Brain microvascular endothelial cell (primary cell): ENCODE data around the gene SQOR.

ENCODE experiments used
- DNase-seq: peaks from one replicate; pipeline ENCODE4 v3.0.0-alpha.2; 2020
- H3K27ac ChIP-seq: fragments of 250-450 bp; sonication (Bioruptor Pico); 2 replicates; pipeline ENCODE4 v1.5.1; 2020; ENCODE audit warnings: mild to moderate bottlenecking, moderate library complexity
- H3K27me3 ChIP-seq: fragments of 250-450 bp; sonication (Bioruptor Pico); replicated peaks from 2 replicates; pipeline ENCODE4 v1.5.1; 2020; ENCODE audit warnings: mild to moderate bottlenecking
- H3K36me3 ChIP-seq: fragments of 250-450 bp; sonication (Bioruptor Pico); replicated peaks from 2 replicates; pipeline ENCODE4 v1.5.1; 2020; ENCODE audit warnings: mild to moderate bottlenecking
- H3K4me3 ChIP-seq: 2 replicates; pipeline ENCODE4 v1.5.1; 2011; ENCODE audit warnings: low read depth, mild to moderate bottlenecking, control low read depth, low read length, moderate library complexity
- in situ Hi-C: cut with HindIII; loops from 2 replicates; pipeline ENCODE4 v1.10.0; 2017; ENCODE audit warnings: low sequenced_read_pairs, low pct_ligation_motif_present
- TF ChIP-seq, protein P1 (sequence below): IDR thresholded peaks from 2 replicates; pipeline ENCODE4 v1.5.1; 2011; ENCODE audit warnings: low read depth, mild to moderate bottlenecking, moderate library complexity, low read length, control low read depth, inconsistent platforms; ENCODE audit errors: missing control alignments

The SQOR gene

DNA sequence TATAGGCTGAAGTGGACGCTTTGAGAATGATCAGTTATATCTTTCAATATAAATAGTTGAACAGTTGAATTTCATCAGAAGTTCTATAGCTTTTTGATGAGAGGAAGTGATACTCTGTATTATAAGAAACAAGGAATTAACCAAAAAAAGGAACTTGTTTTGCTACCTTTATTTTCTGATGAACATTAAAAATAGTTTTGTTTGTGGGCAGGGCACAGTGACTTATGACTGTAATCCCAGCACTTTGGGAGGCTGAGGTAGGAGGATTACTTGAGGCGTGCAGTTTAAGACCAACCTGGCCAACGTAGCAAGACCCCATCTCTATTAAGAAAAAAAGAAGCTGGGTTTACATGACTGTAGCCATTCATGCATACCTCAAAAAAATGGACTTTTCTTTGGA, 30.9 kb upstream of the SQOR start:
- no peak overlapping the region for H3K27ac ChIP-seq
- TF ChIP-seq, protein P1, sequence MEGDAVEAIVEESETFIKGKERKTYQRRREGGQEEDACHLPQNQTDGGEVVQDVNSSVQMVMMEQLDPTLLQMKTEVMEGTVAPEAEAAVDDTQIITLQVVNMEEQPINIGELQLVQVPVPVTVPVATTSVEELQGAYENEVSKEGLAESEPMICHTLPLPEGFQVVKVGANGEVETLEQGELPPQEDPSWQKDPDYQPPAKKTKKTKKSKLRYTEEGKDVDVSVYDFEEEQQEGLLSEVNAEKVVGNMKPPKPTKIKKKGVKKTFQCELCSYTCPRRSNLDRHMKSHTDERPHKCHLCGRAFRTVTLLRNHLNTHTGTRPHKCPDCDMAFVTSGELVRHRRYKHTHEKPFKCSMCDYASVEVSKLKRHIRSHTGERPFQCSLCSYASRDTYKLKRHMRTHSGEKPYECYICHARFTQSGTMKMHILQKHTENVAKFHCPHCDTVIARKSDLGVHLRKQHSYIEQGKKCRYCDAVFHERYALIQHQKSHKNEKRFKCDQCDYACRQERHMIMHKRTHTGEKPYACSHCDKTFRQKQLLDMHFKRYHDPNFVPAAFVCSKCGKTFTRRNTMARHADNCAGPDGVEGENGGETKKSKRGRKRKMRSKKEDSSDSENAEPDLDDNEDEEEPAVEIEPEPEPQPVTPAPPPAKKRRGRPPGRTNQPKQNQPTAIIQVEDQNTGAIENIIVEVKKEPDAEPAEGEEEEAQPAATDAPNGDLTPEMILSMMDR, result no peak
- no peaks in the 10 kb centered on the region for H3K27me3 ChIP-seq
- peaks cover 5% of the 10 kb centered on the region for H3K36me3 ChIP-seq
- in situ Hi-C loops, result no loop called here
- no peak for DNase-seq
- no peak overlapping the region for H3K4me3 ChIP-seq

DNA sequence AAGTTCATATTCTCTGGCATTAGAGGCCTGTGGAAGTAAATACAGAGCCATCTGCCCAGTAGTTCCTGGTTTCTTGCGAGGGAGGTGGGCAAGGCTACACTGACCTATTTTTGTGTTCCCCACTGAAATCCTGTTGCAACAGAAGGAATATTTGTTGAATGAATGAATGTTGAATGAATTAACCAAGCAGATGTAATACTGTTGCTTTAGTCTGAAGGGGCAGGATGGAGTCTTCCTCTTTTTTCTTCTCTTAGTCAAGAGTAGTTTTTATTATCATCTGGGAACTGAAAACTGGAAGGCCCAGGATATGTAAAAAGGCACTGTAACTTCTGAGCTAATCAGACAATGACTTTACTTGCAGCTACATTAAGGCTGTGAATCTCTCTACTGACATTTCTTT, 30.5 kb upstream of the SQOR start:
- no peak for DNase-seq
- TF ChIP-seq, protein P1, result no peak
- H3K36me3 ChIP-seq, result peaks cover 5% of the 10 kb centered on the region
- H3K4me3 ChIP-seq, result no peak overlapping the region
- H3K27me3 ChIP-seq, result no peaks in the 10 kb centered on the region
- in situ Hi-C loops, result no loop called here
- H3K27ac ChIP-seq, result no peak overlapping the region

DNA sequence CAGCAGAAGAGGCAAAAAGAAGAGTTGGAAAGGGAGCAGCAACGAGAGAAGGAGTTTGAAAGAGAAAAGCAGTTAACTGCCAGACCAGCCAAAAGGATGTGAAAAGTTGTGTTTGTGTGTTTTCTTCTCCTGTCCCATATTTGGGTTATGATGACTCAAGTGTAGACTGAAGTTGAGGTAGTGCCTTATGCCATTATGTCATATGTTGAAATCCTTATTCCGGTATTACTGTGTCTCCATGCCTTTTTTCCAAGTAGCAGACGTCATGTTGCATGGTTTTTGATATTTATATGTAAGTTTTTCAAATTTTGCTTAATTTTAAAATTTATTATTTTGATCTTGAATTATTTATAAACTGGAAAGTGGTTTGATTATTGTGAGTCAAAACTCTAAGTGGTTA, 28.4 kb upstream of the SQOR start:
- peaks cover 5% of the 10 kb centered on the region for H3K36me3 ChIP-seq
- TF ChIP-seq, protein P1, result no peak
- no peaks in the 10 kb centered on the region for H3K27me3 ChIP-seq
- in situ Hi-C loops, result no loop called here
- no peak overlapping the region for H3K27ac ChIP-seq
- H3K4me3 ChIP-seq, result no peak overlapping the region
- no peak for DNase-seq

DNA sequence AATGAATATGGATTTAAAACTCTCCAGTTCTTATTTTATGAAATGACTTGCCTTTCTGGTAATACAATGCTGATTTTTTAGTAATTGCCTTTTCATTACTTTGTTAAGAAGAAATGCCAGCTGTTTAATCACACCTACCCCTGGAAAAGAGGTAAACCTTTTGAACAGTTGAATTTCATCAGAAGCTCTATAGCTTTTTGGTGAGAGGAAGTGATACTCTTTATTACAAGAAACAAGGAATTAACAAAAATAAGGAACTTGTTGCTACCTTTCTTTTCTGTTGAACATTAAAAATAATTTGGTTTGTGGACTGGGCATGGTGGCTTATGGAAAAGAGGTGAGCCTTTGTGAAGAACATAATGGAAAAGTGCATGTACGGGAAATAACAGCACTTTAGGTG, 28.0 kb upstream of the SQOR start:
- Histone ChIP-seq H3K36me3 (peaks cover 5% of the 10 kb centered on the region), H3K4me3 (no peak overlapping the region), H3K27me3 (no peaks in the 10 kb centered on the region), H3K27ac (no peak overlapping the region)
- no peak for DNase-seq
- TF ChIP-seq, protein P1, result no peak
- in situ Hi-C loops, result no loop called here

DNA sequence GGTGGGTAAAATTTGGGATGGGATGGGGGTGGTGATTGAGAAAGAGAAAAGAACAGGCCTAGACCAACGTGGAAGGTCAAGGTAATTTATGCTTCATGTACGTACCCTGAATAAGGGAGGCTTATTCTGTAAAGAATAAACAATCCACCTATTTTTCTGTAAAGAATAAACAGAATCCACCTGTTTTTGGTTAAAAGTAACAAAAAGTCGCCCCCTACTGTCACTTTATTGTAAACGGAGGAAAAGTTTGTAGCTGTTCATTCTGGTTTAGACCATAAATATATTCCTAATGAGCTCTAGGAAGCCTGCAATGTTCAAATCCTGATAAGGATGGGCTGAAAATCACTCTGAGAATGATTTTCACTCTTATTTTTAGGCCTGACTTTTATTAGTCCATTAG, 23.5 kb upstream of the SQOR start:
- no peak for DNase-seq
- peaks cover 2% of the 10 kb centered on the region for H3K36me3 ChIP-seq
- H3K27ac ChIP-seq, result no peak overlapping the region
- no peaks in the 10 kb centered on the region for H3K27me3 ChIP-seq
- H3K4me3 ChIP-seq, result no peak overlapping the region
- in situ Hi-C loops, result no loop called here
- TF ChIP-seq, protein P1, result no peak

DNA sequence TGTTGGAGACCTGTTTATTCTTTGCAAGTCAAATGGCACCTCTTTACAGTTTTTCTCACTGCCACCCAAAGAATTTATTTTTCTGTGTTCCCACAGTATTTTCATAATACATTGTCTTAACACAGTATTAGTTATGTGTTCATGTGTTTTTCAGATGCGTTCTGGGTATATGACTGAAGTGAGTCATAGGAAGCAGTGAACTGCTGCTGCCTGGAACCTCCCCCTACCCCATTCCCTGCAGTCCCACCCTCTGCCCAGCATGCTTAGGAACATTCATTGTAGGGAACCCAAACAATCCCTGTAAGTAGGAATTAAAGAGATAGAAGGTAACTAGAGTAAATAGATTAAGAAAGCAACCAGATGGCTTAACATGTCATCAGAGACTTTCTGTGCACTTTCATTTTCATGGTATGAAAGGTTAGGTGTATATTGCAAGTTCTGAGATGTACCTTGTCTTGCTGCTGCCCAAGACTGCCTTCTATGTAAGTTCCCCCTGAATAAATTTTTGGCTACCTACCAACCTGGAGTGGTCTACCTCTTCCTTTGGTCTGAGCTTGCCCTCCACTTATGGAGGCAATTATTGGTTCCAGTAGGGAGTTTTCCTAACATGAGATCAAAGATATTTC, 21.9 kb upstream of the SQOR start:
- H3K4me3 ChIP-seq, result no peak overlapping the region
- in situ Hi-C loops, result no loop called here
- TF ChIP-seq, protein P1, result no peak
- H3K36me3 ChIP-seq, result no peaks in the 10 kb centered on the region
- no peaks in the 10 kb centered on the region for H3K27me3 ChIP-seq
- DNase-seq, result peak; percentile 46
- H3K27ac ChIP-seq, result no peak overlapping the region
